ENCODE data around the gene AHRR.

The AHRR gene

DNA sequence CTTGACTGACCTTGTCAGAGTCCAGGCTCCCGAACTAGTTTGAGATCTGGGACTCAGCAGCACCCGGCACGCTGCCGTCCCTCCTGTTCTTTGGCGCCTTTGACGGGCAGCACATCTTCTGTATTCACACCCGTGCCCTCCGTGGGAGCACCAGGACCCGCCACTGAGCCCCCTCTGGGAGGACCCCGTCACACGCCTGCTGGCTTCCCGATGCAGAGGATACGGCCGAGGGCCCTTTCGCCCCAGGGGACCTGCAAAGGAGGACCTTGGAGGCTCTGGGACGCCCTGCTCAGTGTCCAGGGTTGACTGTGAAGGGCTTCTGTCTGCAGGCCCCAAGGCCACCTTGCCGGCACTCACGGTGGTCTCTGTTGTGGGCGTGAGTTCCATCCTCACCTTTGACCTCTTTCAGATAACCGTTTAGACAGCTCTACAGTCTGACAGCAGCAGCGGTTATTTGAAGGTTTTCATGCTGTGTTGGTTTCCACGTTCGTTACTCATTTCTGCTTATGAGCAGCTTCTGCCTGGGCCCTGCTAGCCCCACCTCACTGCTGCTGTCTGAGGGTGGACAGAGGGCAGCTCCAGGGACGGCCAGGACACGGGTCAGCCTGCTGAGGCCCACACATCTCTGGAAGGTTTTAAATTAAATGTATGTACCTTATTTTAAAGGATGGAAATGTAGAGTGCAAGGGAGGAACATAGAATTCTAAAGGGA lies 108.9 kb downstream of the AHRR start:
- no peak for DNase-seq (ENCODE audit: low spot score)

DNA sequence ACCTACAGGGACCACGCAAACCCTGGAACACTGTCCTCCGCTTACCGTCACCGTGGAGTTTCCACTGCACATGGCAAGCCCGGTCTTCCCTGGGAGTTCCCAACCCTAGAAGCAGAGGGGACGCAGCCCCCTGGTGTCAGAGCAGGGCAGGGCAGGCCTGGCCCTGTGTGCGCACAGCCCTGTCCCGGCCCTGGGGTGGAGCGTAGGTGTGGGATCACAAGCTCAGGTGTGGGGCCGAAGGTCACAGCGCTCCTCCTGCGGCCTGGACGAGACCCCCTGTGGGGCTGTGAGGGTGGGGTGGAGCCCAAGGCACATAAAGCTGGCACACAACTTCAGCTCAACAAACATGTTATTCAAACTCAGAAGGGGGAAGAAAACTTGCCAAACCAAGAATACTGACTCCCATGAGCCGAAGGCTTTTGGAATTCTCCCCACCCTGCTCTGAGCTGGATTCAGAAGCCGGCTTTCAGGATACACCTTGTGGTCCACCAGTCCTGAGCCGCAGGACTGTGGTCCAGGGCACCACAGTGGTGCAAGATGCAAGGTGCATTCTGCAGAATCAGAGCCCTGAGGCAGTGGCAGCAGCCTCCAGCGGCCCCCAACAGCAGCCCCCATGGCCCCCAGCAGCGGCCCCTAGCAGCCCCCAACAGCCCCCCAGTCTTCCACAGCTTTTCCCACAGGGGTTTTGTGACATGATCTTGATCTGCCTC lies 109.6 kb downstream of the AHRR start:
- DNase-seq (ENCODE audit: low spot score): peak; percentile 70

DNA sequence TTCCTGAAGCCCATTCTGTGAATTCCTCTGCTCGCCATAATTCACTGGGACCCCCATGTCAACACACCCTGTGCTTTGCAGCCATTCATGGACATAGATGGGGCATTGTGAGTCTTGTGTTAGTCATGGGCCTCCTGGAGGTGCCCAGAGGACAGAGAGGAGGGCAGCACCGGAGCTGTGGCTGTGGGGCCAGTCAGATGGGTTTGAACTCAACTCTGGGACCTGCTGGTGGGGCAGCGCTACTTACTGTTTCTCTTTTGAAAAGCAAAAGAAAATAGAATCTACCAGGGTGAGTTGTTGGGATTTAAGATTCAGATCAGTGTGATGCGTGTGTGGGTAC lies 110.2 kb downstream of the AHRR start:
- no peak for DNase-seq (ENCODE audit: low spot score)

- DNase-seq (ENCODE audit: low spot score): no peak
These were observed 110.8 kb downstream of the AHRR start for GRCh38 chr5:432201-432927.

DNA sequence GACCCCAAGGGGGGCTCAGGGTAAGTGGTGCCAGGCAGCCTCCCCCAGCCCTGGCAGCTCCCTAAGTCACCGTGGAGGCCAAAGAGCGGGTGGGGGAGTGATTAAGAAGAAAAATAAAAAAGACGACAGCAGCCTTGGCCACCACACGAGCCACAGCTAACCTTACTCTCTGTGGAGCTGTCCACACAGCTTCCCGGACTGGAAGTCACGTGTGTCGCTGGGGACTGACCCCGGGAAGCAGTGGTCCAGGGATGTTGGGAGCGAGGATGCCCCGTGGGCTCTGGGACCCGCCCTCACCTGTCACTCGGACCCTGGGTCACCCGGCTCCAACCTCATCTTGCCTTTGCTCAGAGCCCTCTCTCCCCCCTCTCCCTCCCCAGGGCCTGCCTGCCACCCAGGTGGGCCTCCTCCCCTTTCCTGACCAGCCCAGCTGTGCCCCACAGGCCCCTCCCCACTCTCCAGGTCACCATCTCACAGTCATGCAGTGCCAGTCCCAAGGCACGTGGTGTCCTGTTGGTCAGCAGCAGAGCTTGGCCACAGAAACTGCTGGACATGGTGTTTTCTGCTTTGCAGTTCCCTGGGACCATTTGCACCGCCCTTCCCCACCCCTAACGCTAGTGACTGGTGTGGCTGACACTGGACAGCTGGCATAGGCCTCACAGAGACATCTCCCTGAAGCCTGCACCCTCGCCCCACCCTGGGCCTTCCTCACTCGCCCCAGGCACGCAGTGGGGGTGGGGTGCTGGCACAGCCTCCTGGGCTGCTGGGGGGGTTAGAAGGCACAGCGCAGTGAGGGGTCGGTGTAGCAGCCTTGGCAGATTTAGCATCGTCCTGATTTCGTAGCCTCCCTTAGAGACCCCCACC lies 111.6 kb downstream of the AHRR start:
- DNase-seq (ENCODE audit: low spot score): no peak

DNA sequence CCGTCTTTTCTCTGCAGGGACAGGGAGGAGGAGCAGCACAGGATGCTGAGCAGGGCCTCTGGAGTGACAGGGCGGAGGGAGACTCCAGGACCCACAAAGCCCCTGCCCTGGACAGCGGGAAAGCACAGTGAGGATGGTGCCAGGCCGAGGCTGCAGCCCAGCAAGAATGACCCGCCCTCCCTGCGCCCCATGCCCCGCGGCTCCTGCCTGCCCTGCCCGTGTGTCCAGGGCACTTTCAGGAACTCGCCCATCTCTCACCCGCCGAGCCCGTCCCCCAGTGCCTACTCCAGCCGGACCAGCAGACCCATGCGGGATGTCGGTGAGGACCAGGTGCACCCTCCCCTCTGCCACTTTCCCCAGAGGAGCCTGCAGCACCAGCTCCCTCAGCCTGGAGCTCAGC lies 112.3 kb downstream of the AHRR start:
- DNase-seq (ENCODE audit: low spot score): no peak

GRCh38 chr5:434443-435146 lies 113.1 kb downstream of the AHRR start:
- DNase-seq (ENCODE audit: low spot score): no peak

DNA sequence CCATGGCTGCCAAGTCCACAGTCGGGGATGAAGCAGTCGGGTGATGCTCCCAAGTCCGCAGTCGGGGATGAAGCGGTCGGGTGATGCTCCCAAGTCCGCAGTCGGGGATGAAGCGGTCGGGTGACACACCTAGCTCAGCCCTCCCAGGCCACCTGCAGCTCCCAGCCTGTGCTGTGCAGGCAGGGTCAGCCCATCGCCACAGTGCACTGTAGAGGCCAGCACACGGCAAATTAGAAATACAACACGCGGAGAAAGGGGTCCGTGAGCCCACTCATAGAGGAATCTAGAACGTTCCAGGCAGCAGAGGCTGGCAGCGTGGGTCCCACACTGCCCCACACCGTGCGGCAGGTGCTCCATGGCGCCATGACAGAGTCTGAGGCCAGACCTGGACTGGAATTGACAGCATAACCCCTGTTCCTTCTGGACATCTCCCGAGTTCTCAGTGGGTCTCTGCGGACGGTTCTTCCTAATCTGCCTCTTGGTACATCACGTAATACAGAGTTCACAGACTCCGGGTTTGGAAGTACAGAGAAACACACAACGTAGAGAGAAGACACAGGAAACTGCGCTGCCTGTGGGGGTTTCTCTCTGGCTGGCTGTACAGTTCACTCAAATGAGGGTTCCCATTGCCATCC lies 113.8 kb downstream of the AHRR start:
- DNase-seq (ENCODE audit: low spot score): no peak

- DNase-seq (ENCODE audit: low spot score): peak; percentile 63
These were observed 114.6 kb downstream of the AHRR start for GRCh38 chr5:435961-436640.

- DNase-seq (ENCODE audit: low spot score): no peak
These were observed 115.1 kb downstream of the AHRR start for GRCh38 chr5:436641-436975.

- no peak for DNase-seq (ENCODE audit: low spot score)
These were observed 115.8 kb downstream of the AHRR start for GRCh38 chr5:437281-437771.

DNA sequence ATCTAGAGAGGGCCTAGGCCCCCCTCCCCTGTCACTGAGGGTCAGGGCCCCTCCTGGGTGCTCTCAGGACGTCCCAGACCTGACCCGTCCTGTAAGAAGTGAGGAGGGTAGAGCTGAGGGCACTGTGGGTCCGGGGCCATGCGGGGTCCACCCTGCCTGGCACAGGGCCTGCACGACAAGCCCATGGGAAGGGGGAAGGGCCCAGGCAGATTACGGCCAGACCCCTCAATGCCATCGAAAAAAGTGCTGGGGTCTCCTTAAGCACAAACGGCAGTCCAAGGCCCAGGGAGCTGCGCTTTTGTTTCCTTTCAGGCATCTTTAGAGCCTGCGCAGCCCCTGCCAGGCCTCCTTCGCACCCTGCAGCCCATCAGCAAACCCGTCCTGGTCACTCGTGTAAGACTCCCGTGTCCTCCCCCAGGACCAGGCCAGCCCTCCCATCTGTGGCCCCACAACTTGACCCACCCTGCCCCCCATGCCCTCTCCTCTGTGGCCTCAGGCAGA lies 117.0 kb downstream of the AHRR start:
- DNase-seq (ENCODE audit: low spot score): no peak

GRCh38 chr5:439181-439580 lies 117.7 kb downstream of the AHRR start:
- DNase-seq (ENCODE audit: low spot score): no peak

- DNase-seq (ENCODE audit: low spot score): no peak
These were observed 118.1 kb downstream of the AHRR start for GRCh38 chr5:439636-440035.

GRCh38 chr5:440401-441201 lies 119.1 kb downstream of the AHRR start:
- DNase-seq (ENCODE audit: low spot score): no peak

GRCh38 chr5:441996-442334 lies 120.5 kb downstream of the AHRR start:
- DNase-seq (ENCODE audit: low spot score): no peak

- DNase-seq (ENCODE audit: low spot score): peak; percentile 98
These were observed 121.1 kb downstream of the AHRR start, which contains the start of gene EXOC3 for GRCh38 chr5:442335-443238. TSS of gene EXOC3 (plus strand) at chr5:443176. CDS start at chr5:446206, 3,030 bp downstream.
